K562 (cell line): ENCODE measurements around the gene DEK.

Experiments used
- DEAF1 ChIP-seq: fragments of 450-650 bp; formaldehyde crosslinking; IDR thresholded peaks from 2 replicates; pipeline ENCODE4 v1.4.0; 2020; ENCODE audit warnings: mild to moderate bottlenecking, moderate library complexity
- RFX5 ChIP-seq: IDR thresholded peaks from 2 replicates; pipeline ENCODE4 v1.6.1; 2011; ENCODE audit warnings: low read depth, mild to moderate bottlenecking, improper control_type of control experiment, low read length

GRCh38 chr6:18235524-18235923 lies 28.8 kb downstream of the DEK start:
- TF ChIP-seq RFX5, result no peak
- TF ChIP-seq DEAF1 (CRISPR knock-in tag), result no peak
